H1 (cell line): Measurements from ENCODE around the gene TBC1D24. TPM values are rescaled to one million over a fixed set of nuclear protein-coding genes. Genes with fewer than 3 reads are reported as not detected.

Source experiments
- CBX8 ChIP-seq: fragments of 300-800, 300-1000 bp; sonication (generic); IDR thresholded peaks from 2 replicates; pipeline ENCODE4 v1.7.1; 2016; ENCODE audit warnings: low read depth, low read length, borderline replicate concordance
- polyA plus RNA-seq, 7 experiments: library from polyadenylated mRNA; depleted of rRNA in 3 of 7; stranded (reverse) in 5 of 7; unstranded in 2 of 7; fragments of >200 nt in 5 of 7; fragments of 200-250 nt in 2 of 7; gene quantifications; 1 replicate in 5 of 7; 2 replicates in 1 of 7; 4 replicates in 1 of 7; pipeline versions ENCODE4 v1.2.1 to v1.2.3, GENCODE V29; 2011 to 2013; ENCODE audit warnings: missing spikeins in 2 of 7, mixed read lengths in 2 of 7
- total RNA-seq: library from RNA; stranded (reverse); fragmentation: NEBNext Ultra II Directional; extraction: Animal tissue kit (Norgen Biotek cat#: 25700); gene quantifications from 2 replicates; pipeline ENCODE4 v1.2.1, GENCODE V29; 2021

Gene TBC1D24
- total and polyA plus RNA-seq, 2 of the 8 experiments (the other 6 are each of a cell fraction or from before 2014, with no cell fraction given): 8.7 to 21.5 TPM

DNA sequence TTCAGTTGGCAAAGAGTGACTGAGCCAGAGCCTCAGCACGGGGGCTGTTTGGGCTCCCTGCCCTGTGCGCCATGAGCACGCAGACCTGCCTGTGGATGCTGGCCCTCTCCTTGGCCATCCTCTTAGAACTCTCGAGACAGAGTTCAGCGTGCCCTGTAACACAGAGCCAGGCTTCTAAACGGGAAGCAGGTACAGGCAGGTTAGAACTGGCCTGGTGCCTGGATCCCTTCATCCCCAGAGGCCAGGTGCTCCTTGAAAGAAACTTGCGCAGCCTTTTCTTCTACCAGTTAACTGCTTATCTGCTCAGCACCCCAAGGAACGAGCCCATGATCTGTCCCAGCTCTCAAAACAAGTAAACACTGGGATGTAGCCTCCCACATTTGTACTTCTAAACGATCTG is 38.8 kb upstream of the TBC1D24 start (continued):
- TF ChIP-seq CBX8: no peak
- TF ChIP-seq, all 59 proteins: peak for 0
